Measurements from ENCODE around the gene ACD. TPM values are rescaled to one million over a fixed set of nuclear protein-coding genes. Genes with fewer than 3 reads are reported as not detected.

ACD gene
- total RNA-seq, 1 donor from 2014 or later, result 24.5 TPM

GRCh38 chr16:67704110-67704509 lies 44.0 kb upstream of the ACD start:
- DNase-seq (ENCODE audit: low spot score in 2 of 2, unreplicated experiment in 2 of 2), result no peak
- H3K36me3 Mint-ChIP-seq, result peaks cover 2% of the 10 kb centered on the region
- peaks cover 4% of the 10 kb centered on the region for H3K4me1 Mint-ChIP-seq
- H3K27me3 Mint-ChIP-seq (ENCODE audit: low read depth), result no peaks in the 10 kb centered on the region
- no peak overlapping the region for H3K27ac Mint-ChIP-seq
- no peak for TF ChIP-seq CTCF (IDR thresholded peaks at IDR 0.05; ENCODE audit: unreplicated experiment)
- H3K9me3 Mint-ChIP-seq, result no peaks in the 10 kb centered on the region
- no peak overlapping the region for H3K4me3 Mint-ChIP-seq

- Mint-ChIP-seq H3K9me3 (peaks cover 3% of the 10 kb centered on the region), H3K4me3 (no peak overlapping the region), H3K27me3 (ENCODE audit: low read depth) (no peaks in the 10 kb centered on the region), H3K4me1 (peaks cover 4% of the 10 kb centered on the region), H3K27ac (peak overlapping the region; percentile 12), H3K36me3 (peaks cover 3% of the 10 kb centered on the region)
- no peak for TF ChIP-seq CTCF (IDR thresholded peaks at IDR 0.05; ENCODE audit: unreplicated experiment)
- no peak for DNase-seq (ENCODE audit: low spot score in 2 of 2, unreplicated experiment in 2 of 2)
These were observed 43.6 kb upstream of the ACD start for GRCh38 chr16:67703626-67704025.

GRCh38 chr16:67702130-67702529 lies 42.1 kb upstream of the ACD start:
- DNase-seq (ENCODE audit: low spot score in 2 of 2, unreplicated experiment in 2 of 2), result no peak
- Mint-ChIP-seq H3K4me1 (peaks cover 4% of the 10 kb centered on the region), H3K36me3 (peaks cover 5% of the 10 kb centered on the region), H3K27ac (no peak overlapping the region), H3K27me3 (ENCODE audit: low read depth) (no peaks in the 10 kb centered on the region), H3K4me3 (no peak overlapping the region), H3K9me3 (peaks cover 4% of the 10 kb centered on the region)
- no peak for TF ChIP-seq CTCF (IDR thresholded peaks at IDR 0.05; ENCODE audit: unreplicated experiment)

GRCh38 chr16:67701420-67701819 lies 41.4 kb upstream of the ACD start:
- H3K27me3 Mint-ChIP-seq (ENCODE audit: low read depth), result no peaks in the 10 kb centered on the region
- peaks cover 4% of the 10 kb centered on the region for H3K9me3 Mint-ChIP-seq
- peaks cover 4% of the 10 kb centered on the region for H3K4me1 Mint-ChIP-seq
- H3K36me3 Mint-ChIP-seq, result peaks cover 5% of the 10 kb centered on the region
- TF ChIP-seq CTCF (IDR thresholded peaks at IDR 0.05; ENCODE audit: unreplicated experiment), result no peak
- H3K27ac Mint-ChIP-seq, result no peak overlapping the region
- H3K4me3 Mint-ChIP-seq, result no peak overlapping the region
- DNase-seq (ENCODE audit: low spot score in 2 of 2, unreplicated experiment in 2 of 2), result no peak

GRCh38 chr16:67699265-67699664 lies 39.2 kb upstream of the ACD start:
- Mint-ChIP-seq H3K4me1 (no peaks in the 10 kb centered on the region), H3K27ac (no peak overlapping the region)

More at GRCh38 chr16:67699265-67699664, 39.2 kb upstream of the ACD start:
- no peak overlapping the region for H3K4me3 Mint-ChIP-seq
- H3K36me3 Mint-ChIP-seq, result peaks cover 3% of the 10 kb centered on the region
- DNase-seq (ENCODE audit: low spot score in 2 of 2, unreplicated experiment in 2 of 2), result no peak
- no peak for TF ChIP-seq CTCF (IDR thresholded peaks at IDR 0.05; ENCODE audit: unreplicated experiment)
- H3K27me3 Mint-ChIP-seq (ENCODE audit: low read depth), result no peaks in the 10 kb centered on the region
- peaks cover 4% of the 10 kb centered on the region for H3K9me3 Mint-ChIP-seq
